ENCODE measurements around the gene C5AR2. TPM values are rescaled to one million over a fixed set of nuclear protein-coding genes. Genes with fewer than 3 reads are reported as not detected.

Gene C5AR2
- total RNA-seq, 1 experiment from 2014 or later, result not detected

- no peak overlapping the region for H4K5ac ChIP-seq (ENCODE audit: insufficient read length, low read depth, low read length)
- Mint-ChIP-seq H3K4me3 (no peak overlapping the region), H3K4me1 (peaks cover 2 to 9% of the 10 kb centered on the region in 2 experiments; a peak in 2 of 4 replicates), H3K27ac (no peak overlapping the region), H3K27me3 (ENCODE audit: low read depth) (peaks cover 5% of the 10 kb centered on the region), H3K36me3 (ENCODE audit: insufficient read depth in 1 of 3, low read depth in 3 of 3) (no peaks in the 10 kb centered on the region), H3K9me3 (no peaks in the 10 kb centered on the region; a peak in 1 of 5 replicates)
- no peaks in the 10 kb centered on the region for H4K20me1 ChIP-seq (ENCODE audit: control insufficient read depth, insufficient read depth, insufficient read length)
- no peaks in the 10 kb centered on the region for H3K23me2 ChIP-seq (ENCODE audit: insufficient read length, low read depth, low read length, poor library complexity, severe bottlenecking)
- DNase-seq, result no peak
- H3T11ph ChIP-seq (ENCODE audit: low read length), result no peak overlapping the region
- no peak overlapping the region for H3K4ac ChIP-seq (ENCODE audit: low read depth, low read length)
- no peak overlapping the region for H2BK20ac ChIP-seq (ENCODE audit: low read depth, low read length, poor library complexity, severe bottlenecking)
- no peak overlapping the region for H3K9ac ChIP-seq (ENCODE audit: extremely low read depth, insufficient read length, low read length)
- H3K4me1 ChIP-seq (ENCODE audit: insufficient read depth, low read length), result no peaks in the 10 kb centered on the region
- no peak overlapping the region; the same call in 1 of the 2 replicates for H3K14ac ChIP-seq (ENCODE audit: insufficient read depth, low read length)
- H3K23ac ChIP-seq (ENCODE audit: insufficient read length, low read depth, low read length), result no peak overlapping the region
- H2BK12ac ChIP-seq (ENCODE audit: insufficient read length, low read depth, low read length), result no peak overlapping the region
- H2AK5ac ChIP-seq (ENCODE audit: insufficient read length, low read length), result no peak overlapping the region
- no peak overlapping the region for H4K8ac ChIP-seq (replicated peaks; ENCODE audit: insufficient read length, low read depth, low read length)
- H3K27me3 ChIP-seq (ENCODE audit: insufficient read depth, low read length), result no peaks in the 10 kb centered on the region
- no CpG with 5 or more reads among the region's 29 CpGs for WGBS (ENCODE audit: extremely low coverage, insufficient read length, low lambda C conversion rate)
- no peak overlapping the region for H2BK120ac ChIP-seq (ENCODE audit: low read depth, low read length, poor library complexity, severe bottlenecking)
- no peak overlapping the region for H2BK15ac ChIP-seq (ENCODE audit: low read depth, low read length)
- no peaks in the 10 kb centered on the region for H3K9me3 ChIP-seq (ENCODE audit: control insufficient read depth, low read depth, low read length)
- H3K4me2 ChIP-seq (ENCODE audit: insufficient read depth, insufficient read length, low read length), result no peak overlapping the region
- no peaks in the 10 kb centered on the region for H3K79me1 ChIP-seq (ENCODE audit: insufficient read depth, low read depth, low read length, poor library complexity, severe bottlenecking)
- H2BK5ac ChIP-seq (ENCODE audit: insufficient read length, low read length), result no peak overlapping the region
- no peak overlapping the region for H3K18ac ChIP-seq (ENCODE audit: insufficient read length, low read depth, low read length)
- no peak overlapping the region for H2AFZ ChIP-seq (ENCODE audit: low read length)
- H3K27ac ChIP-seq (ENCODE audit: insufficient read length, low read depth, low read length), result no peak overlapping the region
- no peak for TF ChIP-seq CTCF (conservative IDR thresholded peaks at IDR 0.05)
- no peaks in the 10 kb centered on the region for H3K79me2 ChIP-seq (ENCODE audit: insufficient read depth, low read length)
- no peak overlapping the region for H3K56ac ChIP-seq (ENCODE audit: insufficient read length, low read depth, low read length)
- H4K91ac ChIP-seq (ENCODE audit: insufficient read length, low read depth, low read length), result no peak overlapping the region
These were observed 8.7 kb downstream of the C5AR2 start for GRCh38 chr19:47340477-47341208.

Measured in H9 (cell line).